Gastrocnemius medialis (tissue), 4 donors: ENCODE data around the gene SEMA4B. TPM values are rescaled to one million over a fixed set of nuclear protein-coding genes. Genes with fewer than 3 reads are reported as not detected.
"Not testable (repeated sequence)": the region's sequence is repeated elsewhere in the genome, so short reads cannot be mapped to it uniquely, and the experiment has no call there.

Experiments
- ATAC-seq, 2 donors: fragments of 150-250 bp; one replicate each; pipeline ENCODE4 v1.9.1; 2016
- DNase-seq, 2 donors: peaks; one replicate each; pipeline ENCODE4 v3.0.0-alpha.2; 2019
- H3K27ac ChIP-seq, 4 donors: fragments of 200-600 bp; sonication (generic); 1 replicate in 1 of 4; 2 replicates in 3 of 4; pipeline ENCODE4 v1.5.1; 2016 to 2018; ENCODE audit warnings: mild to moderate bottlenecking in 2 of 4, moderate library complexity in 1 of 4
- H3K27me3 ChIP-seq, 3 donors: fragments of 200-600 bp; sonication (generic) in 2 of 3; 1 replicate in 1 of 3; 2 replicates in 2 of 3; pipeline versions ENCODE4 v1.5.1 to v1.6.0; 2016 to 2019; ENCODE audit warnings: mild to moderate bottlenecking in 1 of 3, moderate library complexity in 1 of 3
- H3K36me3 ChIP-seq, 2 donors: fragments of 200-600 bp; sonication (generic) in 1 of 2; one replicate each; pipeline ENCODE4 v1.5.1; 2017 to 2018
- H3K4me1 ChIP-seq, 2 donors: fragments of 200-600 bp; sonication (generic) in 1 of 2; one replicate each; pipeline ENCODE4 v1.5.1; 2016 to 2017; ENCODE audit warnings: mild to moderate bottlenecking in 2 of 2
- H3K4me3 ChIP-seq, 4 donors: fragments of 200-600 bp; sonication (generic) in 3 of 4; 1 replicate in 1 of 4; 2 replicates in 3 of 4; pipeline ENCODE4 v1.5.1; 2016 to 2019; ENCODE audit warnings: mild to moderate bottlenecking in 2 of 4
- H3K9me3 ChIP-seq, 3 donors: fragments of 200-600 bp; sonication (generic) in 2 of 3; 1 replicate in 1 of 3; 2 replicates in 2 of 3; pipeline ENCODE4 v1.5.1; 2016 to 2019
- POLR2A ChIP-seq, 2 donors: fragments of 450-650 bp; IDR thresholded peaks; one replicate each; pipeline ENCODE4 v1.6.1; 2017; ENCODE audit warnings: antibody characterized with exemption in 2 of 2, mild to moderate bottlenecking in 2 of 2, moderate library complexity in 2 of 2
- in situ Hi-C, 4 donors: fragments of 200-750 bp; cut with MboI; loops; one replicate each; pipeline versions ENCODE4 v1.15.0 to v1.8.0; 2017; ENCODE audit warnings: low sequenced_read_pairs in 4 of 4
- intact Hi-C: fragments of 100-400 bp; cut with DNase I; formaldehyde crosslinking; loops from one replicate; pipeline ENCODE4 v1.15.1; 2023; ENCODE audit warnings: low total_unique reads
- total RNA-seq, 4 donors: library from RNA; depleted of rRNA; stranded (reverse); fragments of >200 nt; gene quantifications; one replicate each; pipeline versions ENCODE4 v1.1.0 to v1.2.3, GENCODE V29; 2016
- TF ChIP-seq, protein P1 (sequence below), 5 experiments: fragments of 450-650 bp in 3 of 5; fragments of 200-600 bp in 2 of 5; sonication (generic) in 2 of 5; IDR thresholded peaks in 4 of 5; conservative IDR thresholded peaks in 1 of 5; 1 replicate in 4 of 5; 2 replicates in 1 of 5; pipeline ENCODE4 v1.5.1; 2016 to 2019; ENCODE audit warnings: antibody characterized with exemption in 5 of 5, mild to moderate bottlenecking in 3 of 5, moderate library complexity in 3 of 5

Gene SEMA4B
- total RNA-seq, 4 donors from 2014 or later, result 2.1 to 12.1 (median 6.4) TPM

DNA sequence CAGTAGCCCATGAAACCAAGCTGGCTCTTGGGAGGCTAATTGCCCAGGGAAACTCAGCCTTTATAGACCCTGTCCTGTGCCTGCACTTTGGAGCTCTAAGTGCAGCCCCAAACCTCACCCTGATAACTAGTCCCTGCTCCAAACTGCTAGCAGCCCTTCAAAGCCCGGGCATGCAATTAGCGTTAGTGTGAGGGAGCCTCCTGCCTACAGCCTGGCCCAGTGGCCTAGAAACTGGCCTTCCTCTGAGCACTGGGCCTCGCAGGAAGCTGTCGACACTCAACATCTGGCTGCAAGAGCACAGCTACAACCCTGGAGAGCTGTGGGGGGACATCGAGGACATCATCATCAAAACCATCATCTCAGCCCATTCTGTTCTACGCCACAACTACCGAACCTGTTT is 56.6 kb downstream of the SEMA4B start:
- DNase-seq (no peak), ATAC-seq (no peak)
- Histone ChIP-seq H3K36me3 (no peaks in the 10 kb centered on the region), H3K4me1 (peaks cover 0 to 5% of the 10 kb centered on the region in 2 donors), H3K27ac (no peak overlapping the region), H3K9me3 (no peaks in the 10 kb centered on the region), H3K4me3 (no peak overlapping the region), H3K27me3 (no peaks in the 10 kb centered on the region)
- no peak for TF ChIP-seq POLR2A (IDR thresholded peaks at IDR 0.05)
- intact Hi-C loops, result no loop called here
- in situ Hi-C loops, result no loop called here

DNA sequence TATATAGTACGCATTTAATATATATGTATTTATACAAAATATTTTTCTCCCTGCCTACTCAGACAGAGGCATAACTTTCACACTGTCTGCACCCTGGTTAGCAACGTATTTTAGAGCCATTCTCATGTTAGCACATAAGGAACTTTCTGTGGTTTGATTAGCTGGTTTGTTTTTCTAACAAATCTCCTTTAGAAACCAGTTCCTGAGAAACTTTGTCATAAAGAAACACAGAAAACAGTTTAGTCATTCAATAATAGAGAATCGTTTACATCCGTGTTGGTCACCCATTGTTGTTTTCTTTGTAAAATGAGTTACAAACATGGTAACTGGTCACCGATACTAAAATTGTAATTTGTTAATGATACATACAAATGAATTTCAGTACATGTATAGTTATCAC is 58.4 kb downstream of the SEMA4B start:
- Histone ChIP-seq H3K36me3 (no peaks in the 10 kb centered on the region), H3K9me3 (no peaks in the 10 kb centered on the region), H3K27ac (no peak overlapping the region), H3K27me3 (no peaks in the 10 kb centered on the region), H3K4me3 (no peak overlapping the region), H3K4me1 (peaks cover 9 to 10% of the 10 kb centered on the region in 2 donors)
- no peak for TF ChIP-seq POLR2A (IDR thresholded peaks at IDR 0.05)
- TF ChIP-seq, protein P1, sequence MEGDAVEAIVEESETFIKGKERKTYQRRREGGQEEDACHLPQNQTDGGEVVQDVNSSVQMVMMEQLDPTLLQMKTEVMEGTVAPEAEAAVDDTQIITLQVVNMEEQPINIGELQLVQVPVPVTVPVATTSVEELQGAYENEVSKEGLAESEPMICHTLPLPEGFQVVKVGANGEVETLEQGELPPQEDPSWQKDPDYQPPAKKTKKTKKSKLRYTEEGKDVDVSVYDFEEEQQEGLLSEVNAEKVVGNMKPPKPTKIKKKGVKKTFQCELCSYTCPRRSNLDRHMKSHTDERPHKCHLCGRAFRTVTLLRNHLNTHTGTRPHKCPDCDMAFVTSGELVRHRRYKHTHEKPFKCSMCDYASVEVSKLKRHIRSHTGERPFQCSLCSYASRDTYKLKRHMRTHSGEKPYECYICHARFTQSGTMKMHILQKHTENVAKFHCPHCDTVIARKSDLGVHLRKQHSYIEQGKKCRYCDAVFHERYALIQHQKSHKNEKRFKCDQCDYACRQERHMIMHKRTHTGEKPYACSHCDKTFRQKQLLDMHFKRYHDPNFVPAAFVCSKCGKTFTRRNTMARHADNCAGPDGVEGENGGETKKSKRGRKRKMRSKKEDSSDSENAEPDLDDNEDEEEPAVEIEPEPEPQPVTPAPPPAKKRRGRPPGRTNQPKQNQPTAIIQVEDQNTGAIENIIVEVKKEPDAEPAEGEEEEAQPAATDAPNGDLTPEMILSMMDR (IDR thresholded peaks at IDR 0.05 in 4 of 5, conservative IDR thresholded peaks at IDR 0.05 in 1 of 5), result no peak
- intact Hi-C loops (no loop called here), in situ Hi-C loops (no loop called here)
- DNase-seq, result no peak
- ATAC-seq, result no peak

DNA sequence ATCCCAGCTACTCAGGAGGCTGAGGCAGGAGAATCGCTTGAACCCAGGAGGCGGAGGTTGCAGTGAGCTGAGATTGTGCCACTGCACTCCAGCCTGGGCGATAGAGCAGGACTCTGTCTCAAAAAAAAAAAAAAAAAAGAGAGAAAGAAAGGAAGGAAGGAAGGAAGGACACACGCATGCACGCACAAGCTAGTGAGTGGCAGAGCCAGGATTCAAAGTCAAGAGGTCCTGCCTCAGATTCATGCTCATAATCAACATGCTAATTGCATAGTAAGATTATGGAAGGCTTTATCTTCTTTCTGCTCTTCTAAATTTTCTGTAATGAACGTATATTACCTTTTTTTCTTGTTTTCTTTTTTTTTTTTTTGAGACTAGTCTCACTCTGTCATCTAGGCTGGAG is 59.6 kb downstream of the SEMA4B start:
- peaks cover 12 to 13% of the 10 kb centered on the region in 2 donors for H3K4me1 ChIP-seq
- ATAC-seq, H3K4me3 ChIP-seq, H3K27me3 ChIP-seq, DNase-seq, H3K36me3 ChIP-seq, in situ Hi-C loops, H3K27ac ChIP-seq, H3K9me3 ChIP-seq, intact Hi-C loops: not testable (repeated sequence)

DNA sequence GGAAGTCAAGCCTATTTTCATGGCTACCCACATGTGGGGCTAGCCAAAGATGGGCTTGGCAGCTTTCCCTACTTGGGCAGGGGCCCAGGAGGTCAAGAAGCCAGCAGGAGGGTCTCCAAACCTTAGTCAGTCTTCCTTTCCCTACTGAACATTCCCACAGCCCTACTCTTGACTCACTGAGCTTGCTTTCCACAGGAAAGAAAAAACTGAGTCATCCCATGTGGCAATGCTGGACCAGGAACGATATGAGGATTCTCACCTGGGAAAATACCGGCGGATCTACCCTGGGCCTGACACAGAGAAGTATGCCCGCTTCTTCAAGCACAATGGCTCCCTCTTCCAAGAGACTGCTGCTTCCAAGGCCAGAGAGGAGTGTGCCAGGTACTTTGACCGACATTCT is 60.7 kb downstream of the SEMA4B start:
- intact Hi-C loops (no loop called here), in situ Hi-C loops (no loop called here)
- no peaks in the 10 kb centered on the region for H3K9me3 ChIP-seq
- H3K4me3 ChIP-seq, result no peak overlapping the region
- TF ChIP-seq POLR2A (IDR thresholded peaks at IDR 0.05), result no peak
- TF ChIP-seq, protein P1 (IDR thresholded peaks at IDR 0.05 in 4 of 5, conservative IDR thresholded peaks at IDR 0.05 in 1 of 5), result no peak
- H3K4me1 ChIP-seq, result peaks cover 16 to 17% of the 10 kb centered on the region in 2 donors
- ATAC-seq (no peak), DNase-seq (no peak)
- peak overlapping the region in 3 of 4 donors; percentile 28 to 49 (median 37) for H3K27ac ChIP-seq
- H3K27me3 ChIP-seq, result no peaks in the 10 kb centered on the region
- H3K36me3 ChIP-seq, result peaks cover 0 to 2% of the 10 kb centered on the region in 2 donors

DNA sequence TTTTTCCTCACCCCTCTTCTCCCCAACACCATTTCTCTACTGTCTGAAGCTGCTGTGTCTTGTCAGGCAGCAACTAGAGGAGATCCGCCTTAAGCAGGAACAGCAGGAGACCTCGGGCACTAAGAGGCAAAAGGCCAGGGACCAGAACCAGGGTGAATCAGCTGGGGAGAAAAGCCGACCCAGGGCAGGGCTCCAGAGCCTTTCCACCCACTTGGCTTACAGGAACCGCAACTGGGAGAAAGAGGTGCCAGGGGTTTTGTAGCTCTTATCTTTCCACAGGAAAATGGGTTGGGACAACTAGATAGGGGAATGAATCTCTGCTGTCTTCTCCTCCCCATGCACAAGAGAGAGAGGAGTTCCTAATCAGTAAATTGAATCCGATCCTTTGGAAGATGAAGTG is 61.3 kb downstream of the SEMA4B start:
- intact Hi-C loops (no loop called here), in situ Hi-C loops (no loop called here)
- no peaks in the 10 kb centered on the region for H3K27me3 ChIP-seq
- no peak for ATAC-seq
- H3K9me3 ChIP-seq, result no peaks in the 10 kb centered on the region
- no peak overlapping the region for H3K4me3 ChIP-seq
- no peak for TF ChIP-seq POLR2A (IDR thresholded peaks at IDR 0.05)
- TF ChIP-seq, protein P1 (IDR thresholded peaks at IDR 0.05 in 4 of 5, conservative IDR thresholded peaks at IDR 0.05 in 1 of 5), result no peak
- H3K4me1 ChIP-seq, result peaks cover 22 to 23% of the 10 kb centered on the region in 2 donors
- H3K36me3 ChIP-seq, result peaks cover 0 to 9% of the 10 kb centered on the region in 2 donors
- DNase-seq, result no peak
- peak overlapping the region in 3 of 4 donors; percentile 28 to 49 (median 37) for H3K27ac ChIP-seq

DNA sequence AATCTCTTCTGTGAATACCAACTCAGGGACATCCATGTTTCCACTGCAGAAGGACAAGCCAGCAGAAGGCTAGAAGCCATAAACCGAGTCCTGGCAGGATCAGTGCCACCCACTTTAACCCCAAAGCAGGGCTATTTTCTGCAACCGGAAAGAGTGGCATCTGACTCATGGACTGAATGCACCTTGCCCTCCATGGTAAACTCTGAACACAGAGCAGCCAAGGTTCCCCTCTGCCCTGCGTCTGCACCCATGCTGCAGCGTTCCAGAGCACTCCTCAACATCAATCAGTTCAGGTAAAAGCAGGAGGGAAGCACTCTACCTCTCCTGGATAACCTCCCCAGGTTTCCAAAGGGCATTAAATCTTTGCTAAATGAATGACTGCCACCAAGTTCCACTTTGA is 63.5 kb downstream of the SEMA4B start:
- Histone ChIP-seq H3K4me3 (peak overlapping the region; percentile 68 to 94 (median 82)), H3K27me3 (no peaks in the 10 kb centered on the region), H3K36me3 (peaks cover 0 to 16% of the 10 kb centered on the region in 2 donors), H3K4me1 (peaks cover 38 to 46% of the 10 kb centered on the region in 2 donors), H3K27ac (peak overlapping the region; percentile 95 to 100 (median 96)), H3K9me3 (no peaks in the 10 kb centered on the region)
- in situ Hi-C loops (no loop called here), intact Hi-C loops (loop anchor here (1.0 to 2.0 kb wide), 2 partner anchors 16 to 30 kb away; partner anchors contain the start of genes GDPGP1 and TTLL13)
- TF ChIP-seq, protein P1 (IDR thresholded peaks at IDR 0.05 in 4 of 5, conservative IDR thresholded peaks at IDR 0.05 in 1 of 5), result no peak
- TF ChIP-seq POLR2A (IDR thresholded peaks at IDR 0.05), result no peak
- DNase-seq (peak in 1 of 2 donors; percentile 60), ATAC-seq (peak; percentile 31 to 42)
